GM21529 (cell line): ENCODE data around the gene AFAP1.
"Not testable (repeated sequence)": the region's sequence is repeated elsewhere in the genome, so short reads cannot be mapped to it uniquely, and the experiment has no call there.

ENCODE experiments used
- ATAC-seq: cut with Tn5 transposase; IDR thresholded peaks from one replicate; pipeline ENCODE4 v1.9.1; 2021; ENCODE audit not compliant: unreplicated experiment

The AFAP1 gene

DNA sequence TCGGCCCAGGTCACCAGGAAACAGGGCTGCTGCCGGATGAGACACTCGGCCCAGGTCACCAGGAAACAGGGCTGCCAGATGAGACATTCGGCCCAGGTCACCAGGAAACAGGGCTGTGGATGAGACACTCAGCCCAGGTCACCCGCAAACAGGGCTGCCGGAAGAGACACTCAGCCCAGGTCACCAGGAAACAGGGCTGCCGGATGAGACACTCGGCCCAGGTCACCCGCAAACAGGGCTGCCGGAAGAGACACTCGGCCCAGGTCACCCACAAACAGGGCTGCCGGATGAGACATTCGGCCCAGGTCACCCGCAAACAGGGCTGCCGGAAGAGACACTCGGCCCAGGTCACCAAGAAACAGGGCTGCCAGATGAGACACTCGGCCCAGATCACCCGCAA is 21.5 kb downstream of the AFAP1 start:
- ATAC-seq, result not testable (repeated sequence)

DNA sequence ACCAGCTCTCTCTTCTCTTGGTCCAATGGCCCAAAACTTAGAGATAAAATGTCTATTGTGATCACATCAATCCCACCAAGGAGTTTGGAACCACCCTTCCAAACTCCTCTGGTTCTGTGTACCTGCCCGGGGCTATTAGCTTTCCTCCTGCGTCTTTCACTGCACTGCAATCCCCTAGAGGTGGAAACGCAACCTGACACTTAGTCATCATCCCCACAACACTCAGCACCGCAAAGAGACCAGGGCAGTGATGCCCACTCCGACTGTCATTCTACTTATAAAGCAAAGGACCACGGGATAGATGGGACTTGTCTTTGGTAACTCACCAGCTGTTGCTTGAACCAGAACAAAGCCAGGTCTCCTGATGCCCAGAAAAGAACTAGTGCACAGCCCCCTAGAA is 22.0 kb downstream of the AFAP1 start:
- ATAC-seq, result no peak

DNA sequence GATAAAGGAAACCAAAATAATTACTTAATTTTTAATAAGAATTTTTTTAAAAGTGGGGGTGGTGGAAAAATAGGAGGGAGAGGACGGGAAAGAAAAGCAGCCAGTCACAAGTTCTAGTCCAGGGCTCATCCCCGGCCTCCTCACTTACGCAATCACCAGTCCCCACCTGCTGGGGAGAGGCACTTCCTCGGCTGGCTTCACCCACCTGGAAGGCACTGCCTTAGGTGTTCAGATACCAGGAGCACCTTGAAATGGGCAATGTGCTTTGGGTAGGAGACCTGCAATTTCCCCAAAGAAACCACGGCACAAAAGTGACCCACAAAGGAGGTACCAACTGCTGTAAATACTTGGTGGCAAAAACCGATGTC is 23.8 kb downstream of the AFAP1 start:
- no peak for ATAC-seq

DNA sequence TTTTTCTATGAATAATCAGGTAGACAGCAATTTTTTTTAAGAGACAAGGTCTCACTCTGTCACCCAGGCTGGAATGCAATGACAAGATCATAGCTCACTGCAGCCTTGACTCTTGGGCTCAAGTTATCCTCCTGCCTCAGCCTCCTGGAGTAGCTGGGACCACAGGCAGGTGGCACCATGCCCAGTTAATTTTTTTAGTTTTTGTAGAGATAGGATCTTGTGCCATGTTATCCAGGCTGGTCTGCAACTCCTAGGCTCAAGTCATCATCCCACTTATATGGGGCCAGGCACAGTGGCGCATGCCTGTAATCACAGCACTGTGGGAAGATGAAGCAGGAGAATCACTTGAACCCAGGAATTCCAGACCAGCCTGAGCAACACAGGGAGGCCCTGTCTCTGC is 26.8 kb downstream of the AFAP1 start:
- no peak for ATAC-seq

DNA sequence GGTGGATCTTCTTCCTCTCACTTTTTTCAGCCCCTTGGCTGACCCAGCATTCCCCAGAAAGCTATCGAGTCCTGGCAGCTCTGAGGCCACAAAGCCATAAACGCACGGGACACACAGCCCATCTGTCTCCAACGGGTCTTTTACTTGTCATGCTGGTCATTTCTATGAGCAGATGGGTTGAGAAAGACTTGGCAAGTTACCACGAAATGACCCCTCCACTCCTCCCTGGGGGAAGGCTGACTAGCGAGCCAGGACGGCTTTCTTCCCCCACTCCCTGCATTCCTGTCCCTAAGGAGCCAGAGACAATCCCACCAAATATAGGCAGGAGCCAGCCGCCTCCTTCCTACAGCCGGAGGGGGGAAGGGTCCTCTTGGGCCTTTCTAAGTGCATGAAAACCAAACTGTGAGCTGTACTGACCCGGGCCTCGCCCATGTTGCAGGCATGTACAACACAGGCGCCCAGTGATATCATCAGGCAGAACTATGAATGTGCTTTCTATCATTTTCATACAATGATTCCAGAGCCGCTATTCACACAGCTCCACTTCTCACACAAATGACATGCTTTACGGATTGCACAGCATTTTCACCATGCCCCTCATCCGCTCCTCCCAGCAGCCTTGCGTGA is 28.6 kb downstream of the AFAP1 start:
- no peak for ATAC-seq

DNA sequence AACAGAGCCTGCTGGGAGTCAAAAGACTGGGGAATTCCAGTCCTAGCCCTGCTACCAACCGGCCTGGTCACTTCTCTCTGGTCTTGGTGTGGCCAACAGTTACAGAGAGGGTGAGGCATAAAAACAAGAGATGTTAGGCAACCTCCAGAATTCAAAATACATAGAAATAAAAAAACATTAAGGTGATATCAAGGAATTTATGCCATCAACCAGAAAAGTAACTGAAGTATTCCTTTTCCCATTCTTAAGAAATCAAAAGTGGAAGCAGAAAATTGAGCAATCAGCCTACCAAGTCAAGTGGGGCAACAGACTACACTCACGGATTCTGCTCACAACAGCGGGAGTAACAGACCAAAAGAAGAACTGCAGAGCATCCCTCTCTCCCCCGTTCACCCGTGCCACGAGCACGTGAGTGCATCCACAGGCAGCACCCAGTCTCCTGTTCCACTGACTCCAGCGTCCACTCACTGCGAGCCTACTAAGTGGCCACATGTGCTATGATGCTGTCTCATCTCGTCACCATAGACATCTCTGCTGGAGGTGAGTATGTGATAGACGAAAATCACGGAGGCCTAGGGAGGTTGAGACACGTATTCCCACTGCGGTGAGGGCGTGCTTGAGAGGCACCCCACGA is 29.3 kb downstream of the AFAP1 start:
- ATAC-seq, result no peak

DNA sequence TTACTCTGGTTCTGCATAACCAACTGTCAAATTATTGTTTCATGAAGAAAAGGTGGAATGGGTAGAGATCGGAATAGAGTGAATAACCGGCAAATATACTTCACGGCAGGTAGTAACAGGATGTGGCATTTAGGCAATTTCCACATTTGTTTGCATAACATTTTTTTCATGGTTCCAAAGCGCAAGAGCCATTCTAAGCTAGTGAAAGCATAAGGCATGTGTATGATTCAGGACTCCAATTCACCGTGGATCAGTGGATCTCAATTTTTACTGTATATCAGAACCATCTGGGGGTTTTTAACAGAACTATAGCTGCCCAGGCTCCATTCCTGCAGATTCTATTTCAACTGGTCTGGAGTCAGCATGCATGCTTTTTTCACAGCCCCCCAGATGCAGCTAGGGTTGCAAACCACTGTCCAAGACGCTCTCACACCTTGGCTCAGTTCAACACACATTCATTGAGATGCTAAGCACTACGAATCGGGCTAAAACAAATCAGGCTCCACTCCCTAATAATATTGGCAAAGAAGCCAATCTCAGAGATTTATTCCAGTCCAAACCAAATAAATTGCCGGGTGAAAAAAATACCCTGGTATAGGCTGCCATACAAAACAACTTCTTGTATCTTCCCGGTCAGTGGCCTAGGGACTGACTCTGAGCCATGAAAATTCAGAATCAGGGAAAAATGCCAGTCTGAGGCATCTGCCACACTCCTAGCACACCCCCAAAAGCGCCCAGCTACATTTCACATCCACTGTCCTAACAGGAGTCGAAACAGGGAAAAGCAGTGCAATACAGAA is 30.0 kb downstream of the AFAP1 start:
- no peak for ATAC-seq

DNA sequence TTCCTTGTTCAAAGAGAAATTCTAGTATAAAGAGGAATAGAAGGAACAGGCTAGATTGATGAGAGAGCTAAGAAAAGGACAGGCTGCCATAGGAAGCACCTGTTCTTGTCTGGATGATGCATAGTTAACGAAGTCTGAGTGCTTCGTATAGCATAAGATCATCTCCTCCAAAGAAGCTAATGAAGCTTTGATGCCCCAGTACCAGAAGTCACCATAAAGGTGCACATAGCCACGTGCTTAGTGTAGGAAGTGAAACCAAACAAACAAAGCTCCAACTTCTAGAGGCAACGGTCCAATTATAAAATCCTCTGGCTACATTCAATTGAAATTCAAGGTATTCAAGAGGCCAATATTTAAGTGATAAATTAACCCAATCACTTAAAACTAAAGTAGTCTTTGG is 31.0 kb downstream of the AFAP1 start:
- ATAC-seq, result no peak

DNA sequence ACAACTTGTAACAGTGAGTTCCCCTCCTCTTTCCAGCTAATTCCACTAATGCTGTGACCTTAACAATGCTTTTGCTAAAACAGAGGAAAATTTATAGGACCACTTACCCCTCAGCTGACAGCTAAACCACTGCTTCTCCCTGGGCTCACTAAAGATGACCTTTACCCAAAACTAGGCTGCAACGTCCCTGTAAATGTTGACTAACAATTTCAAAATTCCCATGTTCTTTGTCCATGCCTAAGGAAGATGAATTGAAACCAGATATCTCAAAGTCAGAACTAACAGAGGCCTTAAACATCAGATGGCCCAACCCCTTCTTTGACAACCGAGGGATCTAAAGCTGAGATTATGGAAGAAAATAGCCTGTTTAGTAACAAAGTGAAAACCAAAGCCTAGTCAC is 32.5 kb downstream of the AFAP1 start:
- no peak for ATAC-seq

DNA sequence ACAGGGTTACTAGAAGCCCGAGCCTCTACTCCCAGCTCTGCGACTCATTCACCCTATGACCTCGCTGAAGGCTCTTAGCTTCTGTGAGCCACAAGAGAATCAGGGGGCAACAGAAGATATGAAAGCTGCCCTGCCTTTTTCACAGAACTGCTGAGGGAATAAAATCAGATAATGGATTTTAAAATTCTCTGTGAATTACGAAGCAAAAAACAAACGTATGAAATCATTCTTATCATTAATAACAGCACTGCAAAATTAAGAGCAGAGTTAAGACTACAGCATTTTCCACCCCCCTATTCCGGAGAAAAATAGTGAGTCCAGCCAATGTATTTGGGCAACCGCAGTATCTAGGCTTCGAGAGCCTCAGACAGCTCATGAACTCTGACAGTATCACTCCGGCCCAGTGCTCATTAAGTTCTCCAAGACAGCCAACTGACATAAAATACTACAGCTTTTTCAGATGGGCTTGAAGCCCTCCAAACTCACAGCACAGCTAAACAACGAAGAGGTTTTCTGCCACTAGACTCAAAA is 33.4 kb downstream of the AFAP1 start:
- ATAC-seq, result no peak

DNA sequence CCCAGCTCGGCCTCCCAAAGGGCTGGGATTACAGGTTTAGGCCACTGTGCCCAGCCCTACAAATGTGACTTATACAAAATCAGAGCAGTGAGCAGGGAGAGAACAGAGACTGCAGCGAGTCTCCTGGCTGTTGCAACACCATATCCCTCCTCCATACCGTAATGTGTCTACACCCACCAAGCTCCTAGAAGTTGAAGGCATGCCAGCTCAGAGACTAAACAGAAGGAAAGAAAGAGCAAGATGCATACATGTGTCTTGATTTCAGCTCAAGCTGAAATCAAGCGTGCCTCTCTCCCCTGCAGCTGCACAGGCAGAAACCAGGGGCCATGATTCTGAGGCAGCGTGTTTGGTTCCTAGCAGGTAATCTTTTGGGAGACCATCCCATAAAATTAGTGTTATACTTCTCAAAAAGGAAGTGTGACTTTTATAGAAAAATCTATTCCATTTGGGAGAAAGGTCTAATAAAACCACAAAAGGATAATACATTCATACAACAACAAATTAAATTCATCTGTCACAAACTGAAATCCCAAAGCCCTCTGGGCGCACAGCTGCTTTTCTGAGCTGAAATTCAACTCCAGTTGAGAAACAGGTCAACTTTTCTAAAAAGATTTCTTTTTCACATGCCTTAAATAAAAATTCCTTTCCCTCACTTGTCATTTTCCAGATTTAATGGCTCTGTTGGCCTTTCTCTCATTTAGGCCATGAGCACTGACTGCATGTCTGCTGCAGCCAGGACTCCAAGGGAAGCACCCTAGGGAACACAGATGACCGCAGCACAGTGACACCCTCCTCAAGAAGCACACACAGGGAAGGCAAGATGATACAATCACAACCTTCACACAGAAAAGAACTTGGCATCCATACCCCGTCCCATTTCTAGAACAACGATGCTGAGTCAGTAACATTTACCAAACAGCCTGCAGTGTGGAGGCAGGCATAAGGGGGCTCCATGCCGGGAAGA is 34.4 kb downstream of the AFAP1 start:
- ATAC-seq, result no peak

DNA sequence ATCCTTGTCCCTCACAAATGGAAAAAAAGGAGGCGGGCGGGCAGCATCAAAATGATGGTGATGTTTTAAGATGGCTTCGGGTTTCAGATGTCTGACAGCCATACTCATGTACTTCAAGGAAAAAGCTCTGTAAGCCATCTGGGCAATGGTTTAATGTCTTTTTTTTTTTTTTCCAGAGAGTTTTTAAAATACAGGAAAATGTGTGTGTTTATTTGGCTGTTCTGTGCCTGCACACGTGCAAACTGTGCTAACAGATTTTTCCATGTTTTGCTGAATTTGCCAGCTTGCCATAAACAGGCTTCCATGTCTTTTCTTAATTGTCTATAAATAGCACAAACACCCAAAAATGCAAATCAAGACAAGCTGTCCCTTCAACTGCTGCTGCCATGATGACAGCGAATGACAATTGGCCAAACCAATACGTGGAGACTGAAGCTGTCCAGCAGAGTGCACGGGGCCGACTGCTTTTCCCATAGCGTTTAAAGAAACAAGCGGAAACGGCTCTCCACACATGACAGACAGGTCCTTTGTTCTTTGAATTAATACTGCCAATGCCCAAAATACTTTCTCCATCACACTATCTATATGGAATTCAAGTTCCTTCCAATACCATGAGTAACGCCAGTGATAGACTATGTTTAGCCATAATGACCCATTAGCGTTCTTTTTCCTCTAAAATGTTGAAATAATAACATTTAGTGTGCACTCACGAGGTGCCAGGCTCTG is 35.7 kb downstream of the AFAP1 start:
- no peak for ATAC-seq

DNA sequence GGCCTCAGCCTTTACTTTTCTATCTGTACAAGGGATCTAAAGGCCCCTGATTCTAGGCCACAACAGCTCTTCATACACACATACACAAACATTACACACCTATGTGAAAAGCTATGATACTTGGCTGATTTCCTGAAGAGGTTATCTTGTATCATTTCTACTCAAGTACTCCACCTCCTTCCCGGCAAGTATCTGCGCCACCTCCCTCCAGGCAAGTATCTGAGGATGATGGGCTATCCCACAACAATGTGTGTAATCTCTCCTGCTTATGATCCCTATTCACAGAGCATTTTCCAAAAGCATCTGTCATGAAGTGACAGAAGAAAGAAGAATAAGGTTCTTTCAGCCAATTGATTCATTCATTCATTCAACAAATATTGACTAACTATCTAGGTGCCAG is 36.8 kb downstream of the AFAP1 start:
- ATAC-seq, result no peak

DNA sequence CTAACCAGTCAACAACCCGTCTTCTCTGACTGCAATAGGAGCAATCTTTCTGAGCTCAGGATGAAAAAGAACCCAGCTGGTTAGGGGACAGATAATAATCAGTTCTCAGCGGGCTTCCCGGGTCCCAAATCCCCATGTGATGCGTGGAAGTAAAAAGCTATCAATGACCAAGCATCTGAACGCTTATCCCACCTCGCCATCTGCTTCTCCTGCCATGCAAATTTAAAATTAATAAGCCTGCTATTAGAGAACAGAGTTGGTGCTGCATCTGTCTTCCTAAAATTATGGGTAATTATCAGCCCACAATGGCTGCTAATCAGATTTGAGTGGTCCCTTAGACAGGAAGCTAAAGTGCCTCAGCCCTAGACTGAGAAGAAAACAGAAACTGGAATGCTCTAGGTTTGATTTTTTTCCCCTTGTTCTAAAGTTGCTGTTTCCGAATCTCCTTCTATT is 37.5 kb downstream of the AFAP1 start:
- no peak for ATAC-seq

DNA sequence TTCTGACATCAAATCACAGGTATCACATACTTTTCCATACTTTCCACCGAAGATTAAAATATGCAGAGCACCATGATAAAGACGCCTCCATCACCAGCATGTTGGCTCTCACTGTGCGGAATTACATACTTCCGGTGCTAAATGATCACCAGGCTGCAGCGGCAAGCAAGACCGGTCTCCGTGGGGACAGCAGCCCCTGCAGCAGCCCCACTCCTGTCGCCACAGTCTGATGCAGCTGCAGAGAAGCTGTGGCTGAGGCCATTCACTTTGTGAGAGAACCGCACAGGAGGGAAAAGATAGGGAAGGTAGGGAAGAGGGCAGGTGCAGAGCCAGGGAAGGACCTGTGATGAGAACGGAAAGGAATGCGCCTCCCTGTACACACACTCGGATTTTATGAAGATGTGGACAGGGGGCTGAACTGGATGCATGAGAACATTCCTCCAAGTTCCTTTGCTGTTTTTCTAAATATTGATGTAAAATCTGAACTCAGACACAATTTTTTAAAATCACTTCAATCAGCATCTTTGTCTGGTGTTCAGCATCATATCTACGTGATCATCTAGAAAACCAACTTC is 38.3 kb downstream of the AFAP1 start:
- no peak for ATAC-seq

DNA sequence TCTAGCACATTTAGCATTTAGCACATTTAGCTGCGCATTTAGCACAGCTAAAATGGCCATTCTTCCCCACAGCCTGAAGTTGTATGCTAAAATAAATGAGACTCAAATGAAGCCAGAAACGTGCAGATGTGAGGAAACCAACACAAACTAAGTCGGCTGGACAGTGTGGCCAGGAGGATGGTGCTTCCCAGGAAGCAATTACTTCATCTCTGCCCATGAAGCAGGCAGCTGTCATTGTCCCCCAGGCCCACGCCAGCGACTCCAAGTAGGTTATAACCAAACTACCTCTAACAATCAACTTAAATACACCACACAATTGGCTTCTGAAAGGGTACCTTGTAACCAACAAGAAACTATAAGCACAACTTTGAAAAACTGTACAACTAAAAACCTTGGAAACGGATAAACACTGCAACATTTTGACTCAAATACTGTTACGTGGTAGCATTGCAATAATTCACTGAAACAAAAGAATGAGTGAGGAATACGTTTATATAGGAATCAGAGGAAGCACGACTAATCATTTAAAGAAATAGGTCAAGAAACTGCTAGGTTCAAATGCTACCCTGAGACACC is 39.2 kb downstream of the AFAP1 start:
- no peak for ATAC-seq

DNA sequence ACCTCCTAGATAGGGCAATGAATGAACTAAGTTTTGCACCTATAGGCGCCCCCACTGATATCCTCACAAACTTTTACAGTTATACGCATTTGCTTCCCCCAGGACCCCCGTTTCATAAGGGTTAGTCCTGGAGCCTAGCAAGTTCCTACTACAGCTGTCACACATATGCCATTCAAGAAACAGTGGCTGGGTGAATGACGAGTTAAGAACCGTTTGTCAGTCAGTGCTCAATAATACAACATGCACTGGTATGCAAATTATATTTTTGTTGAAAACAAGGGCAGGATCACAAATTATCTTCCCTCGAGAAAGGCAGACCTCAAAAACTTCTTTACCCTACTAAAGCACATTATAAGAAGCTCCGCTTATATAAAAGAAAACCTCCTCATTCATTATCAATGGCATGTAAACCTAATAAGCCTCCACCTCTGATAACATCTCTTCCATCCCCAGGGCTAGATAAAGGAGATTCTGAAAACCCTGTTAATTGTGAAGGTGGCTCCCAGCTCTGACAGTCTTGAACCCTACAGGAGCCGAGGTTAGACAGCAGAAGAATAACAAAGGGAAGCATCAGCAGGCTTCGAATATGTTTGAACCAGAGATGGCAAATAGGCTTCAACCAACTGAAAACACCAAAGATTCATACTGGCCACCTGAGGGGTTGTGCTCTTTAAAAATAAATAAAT is 40.3 kb downstream of the AFAP1 start:
- ATAC-seq, result no peak

DNA sequence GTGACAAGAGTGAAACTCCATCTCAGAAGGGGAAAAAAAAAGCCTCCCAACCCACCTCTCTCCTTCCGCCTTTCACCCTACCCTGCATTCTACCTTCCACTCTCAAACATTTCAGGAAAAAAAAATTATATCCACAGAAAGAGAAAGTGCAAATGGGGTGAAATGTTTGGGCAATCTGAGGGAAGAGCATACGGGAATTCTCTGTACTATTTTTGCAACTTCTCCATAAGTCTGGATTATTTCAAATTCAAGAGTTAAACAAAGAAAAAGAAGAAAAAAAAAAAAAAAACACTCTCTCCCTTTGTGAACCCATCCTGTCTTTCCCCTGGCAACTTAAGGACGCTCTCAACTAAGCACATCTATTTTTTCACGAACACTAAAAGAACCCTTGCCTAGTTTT is 41.3 kb downstream of the AFAP1 start:
- no peak for ATAC-seq

DNA sequence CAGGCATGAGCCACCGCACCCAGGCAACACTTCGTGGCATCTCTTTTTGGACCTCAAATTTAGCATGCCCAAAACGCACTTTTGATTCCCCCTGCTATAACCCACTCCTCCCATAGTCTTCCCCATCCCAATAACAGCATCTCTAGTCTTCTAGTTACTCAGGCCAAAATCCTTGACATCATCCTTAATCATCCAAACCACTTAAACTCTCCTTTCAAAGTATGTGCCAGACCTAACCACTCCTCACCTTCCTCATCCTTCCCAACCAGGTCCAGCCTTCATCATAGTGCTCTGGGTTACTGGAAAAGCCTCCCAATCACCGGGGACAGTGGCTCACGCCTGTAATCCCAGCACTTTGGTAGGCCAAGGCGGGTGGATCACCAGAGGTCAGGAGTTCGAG is 41.9 kb downstream of the AFAP1 start:
- no peak for ATAC-seq
